ENCODE results near the gene HCK. TPM values are rescaled to one million over a fixed set of nuclear protein-coding genes. Genes with fewer than 3 reads are reported as not detected.
A peak's percentile ranks its signal among the peaks of the same experiment; 100 is the strongest.

The HCK gene
- total and polyA plus RNA-seq, 2 donors (not counting 1 experiment from before 2014, with no cell fraction given), result not detected

GRCh38 chr20:32021091-32021490 lies 31.0 kb upstream of the HCK start:
- H2AFZ ChIP-seq (ENCODE audit: low read length), result no peak overlapping the region
- no peak overlapping the region for H3K4me2 ChIP-seq (ENCODE audit: extremely low read depth, insufficient read depth, low read length)
- DNase-seq (ENCODE audit: low read depth in 2 of 2), result peak in 1 of 2 donors; percentile 7
- no peak overlapping the region for H3K9ac ChIP-seq (ENCODE audit: insufficient read depth, low read length)
- no peaks in the 10 kb centered on the region for H3K9me3 ChIP-seq (ENCODE audit: control insufficient read depth, insufficient read depth, low read depth, low read length)
- H3K27ac ChIP-seq (ENCODE audit: insufficient read depth, low read length), result no peak overlapping the region
- H3K36me3 ChIP-seq (ENCODE audit: control insufficient read depth, insufficient read depth, low read length), result no peaks in the 10 kb centered on the region
- no peaks in the 10 kb centered on the region for H4K20me1 ChIP-seq (ENCODE audit: control insufficient read depth, extremely low read depth, insufficient read depth, low read length)
- H3K79me2 ChIP-seq (ENCODE audit: control insufficient read depth, insufficient read depth, low read length), result no peaks in the 10 kb centered on the region
- H3K4me1 ChIP-seq (ENCODE audit: control insufficient read depth, extremely low read depth, insufficient read depth, low read length), result no peaks in the 10 kb centered on the region
- peaks cover 32% of the 10 kb centered on the region for H3K27me3 ChIP-seq (ENCODE audit: control insufficient read depth, insufficient read depth, low read length)
- no peak overlapping the region for H3K4me3 ChIP-seq (replicated peaks in 1 of 4; ENCODE audit: control extremely low read depth in 1 of 4, insufficient read depth in 1 of 4, low read depth in 3 of 4, low read length in 4 of 4)
- TF ChIP-seq CTCF (conservative IDR thresholded peaks at IDR 0.05 in 1 of 2, IDR thresholded peaks at IDR 0.05 in 1 of 2; ENCODE audit: low read depth in 1 of 2, low read length in 2 of 2), result no peak
- no peak for TF ChIP-seq EZH2 (IDR thresholded peaks at IDR 0.05; ENCODE audit: low read length, missing control alignments)

- H3K9me3 ChIP-seq (ENCODE audit: control insufficient read depth, insufficient read depth, low read depth, low read length), result no peaks in the 10 kb centered on the region
- TF ChIP-seq EZH2 (IDR thresholded peaks at IDR 0.05; ENCODE audit: low read length, missing control alignments) (no peak), CTCF (conservative IDR thresholded peaks at IDR 0.05 in 1 of 2, IDR thresholded peaks at IDR 0.05 in 1 of 2; ENCODE audit: low read depth in 1 of 2, low read length in 2 of 2) (no peak)
- no peak overlapping the region for H3K9ac ChIP-seq (ENCODE audit: insufficient read depth, low read length)
- H3K4me3 ChIP-seq (replicated peaks in 1 of 4; ENCODE audit: control extremely low read depth in 1 of 4, insufficient read depth in 1 of 4, low read depth in 3 of 4, low read length in 4 of 4), result no peak overlapping the region
- H3K79me2 ChIP-seq (ENCODE audit: control insufficient read depth, insufficient read depth, low read length), result no peaks in the 10 kb centered on the region
- H2AFZ ChIP-seq (ENCODE audit: low read length), result no peak overlapping the region
- H3K4me1 ChIP-seq (ENCODE audit: control insufficient read depth, extremely low read depth, insufficient read depth, low read length), result no peaks in the 10 kb centered on the region
- H3K27ac ChIP-seq (ENCODE audit: insufficient read depth, low read length), result no peak overlapping the region
- no peaks in the 10 kb centered on the region for H3K36me3 ChIP-seq (ENCODE audit: control insufficient read depth, insufficient read depth, low read length)
- H3K4me2 ChIP-seq (ENCODE audit: extremely low read depth, insufficient read depth, low read length), result no peak overlapping the region
- no peaks in the 10 kb centered on the region for H4K20me1 ChIP-seq (ENCODE audit: control insufficient read depth, extremely low read depth, insufficient read depth, low read length)
- no peak for DNase-seq (ENCODE audit: low read depth in 2 of 2)
- peaks cover 10% of the 10 kb centered on the region for H3K27me3 ChIP-seq (ENCODE audit: control insufficient read depth, insufficient read depth, low read length)
Observed at GRCh38 chr20:32024683-32025295, 27.3 kb upstream of the HCK start.

- DNase-seq (ENCODE audit: low read depth in 2 of 2), result no peak
- H3K27me3 ChIP-seq (ENCODE audit: control insufficient read depth, insufficient read depth, low read length), result peaks cover 12% of the 10 kb centered on the region
- H3K4me3 ChIP-seq (replicated peaks in 1 of 4; ENCODE audit: control extremely low read depth in 1 of 4, insufficient read depth in 1 of 4, low read depth in 3 of 4, low read length in 4 of 4), result no peak overlapping the region
- H4K20me1 ChIP-seq (ENCODE audit: control insufficient read depth, extremely low read depth, insufficient read depth, low read length), result no peaks in the 10 kb centered on the region
- no peak overlapping the region for H3K27ac ChIP-seq (ENCODE audit: insufficient read depth, low read length)
- H3K4me2 ChIP-seq (ENCODE audit: extremely low read depth, insufficient read depth, low read length), result no peak overlapping the region
- H3K79me2 ChIP-seq (ENCODE audit: control insufficient read depth, insufficient read depth, low read length), result no peaks in the 10 kb centered on the region
- TF ChIP-seq EZH2 (IDR thresholded peaks at IDR 0.05; ENCODE audit: low read length, missing control alignments) (no peak), CTCF (conservative IDR thresholded peaks at IDR 0.05 in 1 of 2, IDR thresholded peaks at IDR 0.05 in 1 of 2; ENCODE audit: low read depth in 1 of 2, low read length in 2 of 2) (no peak)
- H3K9me3 ChIP-seq (ENCODE audit: control insufficient read depth, insufficient read depth, low read depth, low read length), result no peaks in the 10 kb centered on the region
- H2AFZ ChIP-seq (ENCODE audit: low read length), result no peak overlapping the region
- H3K4me1 ChIP-seq (ENCODE audit: control insufficient read depth, extremely low read depth, insufficient read depth, low read length), result no peaks in the 10 kb centered on the region
- H3K9ac ChIP-seq (ENCODE audit: insufficient read depth, low read length), result no peak overlapping the region
- no peaks in the 10 kb centered on the region for H3K36me3 ChIP-seq (ENCODE audit: control insufficient read depth, insufficient read depth, low read length)
Observed at GRCh38 chr20:32027643-32028042, 24.4 kb upstream of the HCK start.
